OCI-LY3 (cell line): ENCODE data around the gene NOD2.
A peak's percentile ranks its signal among the peaks of the same experiment; 100 is the strongest.

Experiments used
- H2AFZ ChIP-seq: fragments of 200-600, 300-600 bp; shearing (Covaris generic); 2 replicates; pipeline ENCODE4 v1.6.0; 2014; ENCODE audit warnings: antibody characterized with exemption, low read depth, low read length
- H3K27ac ChIP-seq: fragments of 200-600, 300-600 bp; sonication (generic); 2 replicates; pipeline ENCODE4 v1.5.1; 2014; ENCODE audit warnings: mild to moderate bottlenecking, low read length, moderate library complexity, mixed read lengths
- H3K27me3 ChIP-seq: fragments of 200-600, 300-600 bp; sonication (generic); 2 replicates; pipeline ENCODE4 v1.6.1; 2014; ENCODE audit warnings: low read depth, low read length, mixed read lengths
- H3K36me3 ChIP-seq: fragments of 200-600, 300-600 bp; sonication (generic); replicated peaks from 2 replicates; pipeline ENCODE3; 2014; ENCODE audit warnings: low read depth, low read length, mixed read lengths
- H3K4me1 ChIP-seq: fragments of 300-600, 200-600 bp; sonication (generic); 2 replicates; pipeline ENCODE4 v1.6.1; 2014; ENCODE audit warnings: low read length, mixed read lengths
- H3K4me2 ChIP-seq: fragments of 200-600, 300-600 bp; sonication (generic); 2 replicates; pipeline ENCODE4 v1.6.1; 2014; ENCODE audit warnings: low read length, mixed read lengths
- H3K4me3 ChIP-seq: fragments of 300-600, 200-600 bp; sonication (generic); 2 replicates; pipeline ENCODE4 v1.5.1; 2014; ENCODE audit warnings: antibody characterized with exemption, mild to moderate bottlenecking, low read length, moderate library complexity
- H3K79me2 ChIP-seq: fragments of 300-600, 200-600 bp; shearing (Covaris generic); 2 replicates; pipeline ENCODE4 v1.6.1; 2014; ENCODE audit warnings: mild to moderate bottlenecking, low read length, mixed read lengths
- H3K9ac ChIP-seq: fragments of 300-600, 200-600 bp; shearing (Covaris generic); 2 replicates; pipeline ENCODE4 v1.6.0; 2014; ENCODE audit warnings: mild to moderate bottlenecking, low read length, moderate library complexity
- H3K9me3 ChIP-seq: fragments of 200-600, 300-600 bp; shearing (Covaris generic); 2 replicates; pipeline ENCODE4 v1.6.1; 2014; ENCODE audit warnings: low read length, mixed read lengths; ENCODE audit not compliant: insufficient read depth
- H4K20me1 ChIP-seq: fragments of 200-600, 300-600 bp; sonication (generic); 2 replicates; pipeline ENCODE4 v1.6.1; 2016; ENCODE audit warnings: low read length, mixed read lengths; ENCODE audit not compliant: insufficient read depth
- CTCF ChIP-seq: fragments of 200-600, 300-600 bp; sonication (generic); IDR thresholded peaks from 2 replicates; pipeline ENCODE4 v1.5.1; 2014; ENCODE audit warnings: antibody characterized with exemption, low read length, low read depth
- EZH2phosphoT487 ChIP-seq: fragments of 200-600 bp; shearing (Covaris generic); IDR thresholded peaks from 2 replicates; pipeline ENCODE4 v1.6.1; 2018; ENCODE audit warnings: antibody characterized with exemption, mixed run types, low read depth

The NOD2 gene

GRCh38 chr16:50741781-50742575 lies 48.6 kb downstream of the NOD2 start, which contains the start of gene CYLD:
Gene CYLD, plus strand, starts transcription at chr16:50742086. Its CDS starts 7,613 bp downstream, at chr16:50749699.
- peak within 1 kb of the TSS; percentile 61 for H3K27ac ChIP-seq
- H3K4me3 ChIP-seq = peak within 1 kb of the TSS; percentile 98
- H3K36me3 ChIP-seq = no peaks in the 10 kb centered on the region
- H3K4me2 ChIP-seq = peak within 1 kb of the TSS; percentile 96
- H3K4me1 ChIP-seq = peaks cover 11% of the 10 kb centered on the region
- H3K9me3 ChIP-seq = no peaks in the 10 kb centered on the region
- TF ChIP-seq EZH2phosphoT487 = no peak
- no peak for TF ChIP-seq CTCF
- H4K20me1 ChIP-seq = no peaks in the 10 kb centered on the region
- H3K79me2 ChIP-seq = no peaks in the 10 kb centered on the region; the same call in 1 of the 2 replicates
- H3K9ac ChIP-seq = peak within 1 kb of the TSS; percentile 97
- peak within 1 kb of the TSS; percentile 98 for H2AFZ ChIP-seq
- no peaks in the 10 kb centered on the region for H3K27me3 ChIP-seq

- Histone ChIP-seq H3K79me2 (no peaks in the 10 kb centered on the region; the same call in 1 of the 2 replicates), H4K20me1 (no peaks in the 10 kb centered on the region), H3K27me3 (no peaks in the 10 kb centered on the region), H3K36me3 (peaks cover 4% of the 10 kb centered on the region), H3K4me1 (peaks cover 11% of the 10 kb centered on the region), H3K4me2 (peak overlapping the region; percentile 91), H3K9me3 (no peaks in the 10 kb centered on the region), H3K4me3 (peak overlapping the region; percentile 98), H3K9ac (peak overlapping the region; percentile 97), H2AFZ (peak overlapping the region; percentile 78; the same call in 1 of the 2 replicates), H3K27ac (peak overlapping the region; percentile 61)
- TF ChIP-seq EZH2phosphoT487 = no peak
- no peak for TF ChIP-seq CTCF
These were observed 49.3 kb downstream of the NOD2 start for GRCh38 chr16:50742576-50743200.

- Histone ChIP-seq H3K4me1 (peaks cover 11% of the 10 kb centered on the region), H3K36me3 (peaks cover 4% of the 10 kb centered on the region), H3K9ac (no peak overlapping the region), H3K27ac (no peak overlapping the region), H4K20me1 (no peaks in the 10 kb centered on the region), H2AFZ (no peak overlapping the region), H3K79me2 (no peaks in the 10 kb centered on the region; the same call in 1 of the 2 replicates), H3K4me2 (peak overlapping the region; percentile 91), H3K27me3 (no peaks in the 10 kb centered on the region), H3K9me3 (no peaks in the 10 kb centered on the region), H3K4me3 (peak overlapping the region; percentile 98)
- TF ChIP-seq CTCF = no peak
- TF ChIP-seq EZH2phosphoT487 = no peak
These were observed 50.3 kb downstream of the NOD2 start for GRCh38 chr16:50743581-50744225.

- no peaks in the 10 kb centered on the region for H4K20me1 ChIP-seq
These were observed 51.5 kb downstream of the NOD2 start for GRCh38 chr16:50744881-50745280.

More at GRCh38 chr16:50744881-50745280, 51.5 kb downstream of the NOD2 start:
- TF ChIP-seq EZH2phosphoT487 (no peak), CTCF (no peak)
- Histone ChIP-seq H3K36me3 (peaks cover 7% of the 10 kb centered on the region), H3K4me3 (no peak overlapping the region), H3K79me2 (no peaks in the 10 kb centered on the region; the same call in 1 of the 2 replicates), H3K4me2 (no peak overlapping the region), H3K27ac (no peak overlapping the region), H3K27me3 (no peaks in the 10 kb centered on the region), H3K4me1 (peaks cover 11% of the 10 kb centered on the region), H3K9ac (no peak overlapping the region), H3K9me3 (no peaks in the 10 kb centered on the region), H2AFZ (no peak overlapping the region)
